Measurements from ENCODE around the gene SPOPL.

Gene SPOPL

GRCh38 chr2:138502255-138503086 is 901 bp downstream of the SPOPL start:
- peak overlapping the region; percentile 78 for H3K4me3 ChIP-seq (ENCODE audit: low read length)
- no peak for TF ChIP-seq CTCF (conservative IDR thresholded peaks at IDR 0.05; ENCODE audit: low read length)
- DNase-seq (ENCODE audit: low read depth): no peak

- peak; percentile 10 for DNase-seq (ENCODE audit: low read depth)
- H3K4me3 ChIP-seq (ENCODE audit: low read length): peak overlapping the region; percentile 78
- TF ChIP-seq CTCF (conservative IDR thresholded peaks at IDR 0.05; ENCODE audit: low read length): no peak
Observed at GRCh38 chr2:138503087-138503442, 1.5 kb downstream of the SPOPL start.

- peak overlapping the region; percentile 78 for H3K4me3 ChIP-seq (ENCODE audit: low read length)
- no peak for DNase-seq (ENCODE audit: low read depth)
- no peak for TF ChIP-seq CTCF (conservative IDR thresholded peaks at IDR 0.05; ENCODE audit: low read length)
Observed at GRCh38 chr2:138503652-138504051, 2.1 kb downstream of the SPOPL start.

- H3K4me3 ChIP-seq (ENCODE audit: low read length): no peak overlapping the region
- DNase-seq (ENCODE audit: low read depth): no peak
- no peak for TF ChIP-seq CTCF (conservative IDR thresholded peaks at IDR 0.05; ENCODE audit: low read length)
Observed at GRCh38 chr2:138504092-138504491, 2.5 kb downstream of the SPOPL start.

- TF ChIP-seq CTCF (conservative IDR thresholded peaks at IDR 0.05; ENCODE audit: low read length): no peak
- no peak overlapping the region for H3K4me3 ChIP-seq (ENCODE audit: low read length)
- no peak for DNase-seq (ENCODE audit: low read depth)
Observed at GRCh38 chr2:138504546-138505235, 3.1 kb downstream of the SPOPL start.

- H3K4me3 ChIP-seq (ENCODE audit: low read length): no peak overlapping the region
- TF ChIP-seq CTCF (conservative IDR thresholded peaks at IDR 0.05; ENCODE audit: low read length): no peak
- no peak for DNase-seq (ENCODE audit: low read depth)
Observed at GRCh38 chr2:138507267-138507666, 5.7 kb downstream of the SPOPL start.

- DNase-seq (ENCODE audit: low read depth): no peak
- no peak for TF ChIP-seq CTCF (conservative IDR thresholded peaks at IDR 0.05; ENCODE audit: low read length)
Observed at GRCh38 chr2:138510319-138510718, 8.7 kb downstream of the SPOPL start.

More at GRCh38 chr2:138510319-138510718, 8.7 kb downstream of the SPOPL start:
- no peak overlapping the region for H3K4me3 ChIP-seq (ENCODE audit: low read length)

Measured in AG10803 (cell line).